ENCODE measurements around the gene ANKH. TPM values are rescaled to one million over a fixed set of nuclear protein-coding genes. Genes with fewer than 3 reads are reported as not detected.

Gene ANKH
- total RNA-seq, 1 donor from 2014 or later: 0.19 TPM

GRCh38 chr5:14794583-14795230 is 76.9 kb downstream of the ANKH start:
- H3K4me3 Mint-ChIP-seq: no peak overlapping the region
- DNase-seq (ENCODE audit: low spot score): no peak
- no peaks in the 10 kb centered on the region for H3F3A ChIP-seq (ENCODE audit: low read depth)
- no peak overlapping the region for H2AFZ ChIP-seq (replicated peaks)
- H3K36me3 Mint-ChIP-seq: no peaks in the 10 kb centered on the region
- H3K27me3 Mint-ChIP-seq (ENCODE audit: insufficient read depth, low read depth): no peaks in the 10 kb centered on the region
- H3K79me2 ChIP-seq (ENCODE audit: low read depth): no peaks in the 10 kb centered on the region
- H3K27ac Mint-ChIP-seq: no peak overlapping the region
- no peak overlapping the region for H3K4me2 ChIP-seq
- H3K27ac ChIP-seq: no peak overlapping the region
- H4K20me1 ChIP-seq (ENCODE audit: low read depth): no peaks in the 10 kb centered on the region
- H3K4me1 ChIP-seq: peaks cover 8% of the 10 kb centered on the region
- TF ChIP-seq EZH2phosphoT487 (IDR thresholded peaks at IDR 0.05): no peak
- H3K9ac ChIP-seq: no peak overlapping the region
- no peaks in the 10 kb centered on the region for H3K27me3 ChIP-seq
- H3K9me3 Mint-ChIP-seq: no peaks in the 10 kb centered on the region
- H3K9me3 ChIP-seq (ENCODE audit: low read depth): no peaks in the 10 kb centered on the region
- no peaks in the 10 kb centered on the region for H3K36me3 ChIP-seq
- peaks cover 5% of the 10 kb centered on the region for H3K4me1 Mint-ChIP-seq
- H3K4me3 ChIP-seq: no peak overlapping the region

GRCh38 chr5:14793851-14794250 is 77.7 kb downstream of the ANKH start:
- Histone ChIP-seq H3K27me3 (no peaks in the 10 kb centered on the region), H3F3A (ENCODE audit: low read depth) (no peaks in the 10 kb centered on the region), H3K4me3 (no peak overlapping the region), H3K79me2 (ENCODE audit: low read depth) (no peaks in the 10 kb centered on the region), H3K27ac (no peak overlapping the region), H3K4me2 (no peak overlapping the region), H4K20me1 (ENCODE audit: low read depth) (no peaks in the 10 kb centered on the region), H3K36me3 (no peaks in the 10 kb centered on the region), H2AFZ (replicated peaks) (peak overlapping the region; percentile 65), H3K9me3 (ENCODE audit: low read depth) (no peaks in the 10 kb centered on the region), H3K9ac (no peak overlapping the region), H3K4me1 (peaks cover 8% of the 10 kb centered on the region)
- no peaks in the 10 kb centered on the region for H3K36me3 Mint-ChIP-seq
- peak overlapping the region; percentile 21 for H3K27ac Mint-ChIP-seq
- no peaks in the 10 kb centered on the region for H3K9me3 Mint-ChIP-seq
- no peak for DNase-seq (ENCODE audit: low spot score)
- TF ChIP-seq CTCF (IDR thresholded peaks at IDR 0.05) (no peak), EZH2 (IDR thresholded peaks at IDR 0.05) (no peak), EZH2phosphoT487 (IDR thresholded peaks at IDR 0.05) (no peak)
- no peaks in the 10 kb centered on the region for H3K27me3 Mint-ChIP-seq (ENCODE audit: insufficient read depth, low read depth)
- peaks cover 5% of the 10 kb centered on the region for H3K4me1 Mint-ChIP-seq
- no peak overlapping the region for H3K4me3 Mint-ChIP-seq

- no peak for DNase-seq (ENCODE audit: low spot score)
- Histone ChIP-seq H3K9ac (no peak overlapping the region), H4K20me1 (ENCODE audit: low read depth) (no peaks in the 10 kb centered on the region), H2AFZ (replicated peaks) (no peak overlapping the region), H3K4me1 (peaks cover 8% of the 10 kb centered on the region), H3F3A (ENCODE audit: low read depth) (no peaks in the 10 kb centered on the region), H3K4me3 (no peak overlapping the region), H3K4me2 (no peak overlapping the region), H3K9me3 (ENCODE audit: low read depth) (no peaks in the 10 kb centered on the region), H3K27ac (no peak overlapping the region), H3K79me2 (ENCODE audit: low read depth) (no peaks in the 10 kb centered on the region), H3K36me3 (no peaks in the 10 kb centered on the region), H3K27me3 (no peaks in the 10 kb centered on the region)
- Mint-ChIP-seq H3K36me3 (no peaks in the 10 kb centered on the region), H3K9me3 (no peaks in the 10 kb centered on the region), H3K4me3 (no peak overlapping the region), H3K4me1 (peaks cover 5% of the 10 kb centered on the region), H3K27ac (no peak overlapping the region), H3K27me3 (ENCODE audit: insufficient read depth, low read depth) (no peaks in the 10 kb centered on the region)
- TF ChIP-seq CTCF (IDR thresholded peaks at IDR 0.05) (no peak), EZH2 (IDR thresholded peaks at IDR 0.05) (no peak), EZH2phosphoT487 (IDR thresholded peaks at IDR 0.05) (no peak)
Observed at GRCh38 chr5:14790911-14791310, 80.7 kb downstream of the ANKH start.

GRCh38 chr5:14790220-14790619 is 81.4 kb downstream of the ANKH start:
- Histone ChIP-seq H3K4me2 (no peak overlapping the region), H3K9ac (no peak overlapping the region), H4K20me1 (ENCODE audit: low read depth) (no peaks in the 10 kb centered on the region), H3K9me3 (ENCODE audit: low read depth) (no peaks in the 10 kb centered on the region), H3F3A (ENCODE audit: low read depth) (no peaks in the 10 kb centered on the region), H3K4me1 (peaks cover 8% of the 10 kb centered on the region), H3K27ac (no peak overlapping the region), H3K27me3 (no peaks in the 10 kb centered on the region), H3K4me3 (no peak overlapping the region), H3K79me2 (ENCODE audit: low read depth) (no peaks in the 10 kb centered on the region), H2AFZ (replicated peaks) (no peak overlapping the region), H3K36me3 (no peaks in the 10 kb centered on the region)
- TF ChIP-seq CTCF (IDR thresholded peaks at IDR 0.05): no peak
- Mint-ChIP-seq H3K27ac (no peak overlapping the region), H3K4me3 (no peak overlapping the region), H3K9me3 (peaks cover 2% of the 10 kb centered on the region), H3K36me3 (no peaks in the 10 kb centered on the region), H3K4me1 (peaks cover 5% of the 10 kb centered on the region), H3K27me3 (ENCODE audit: insufficient read depth, low read depth) (peaks cover 2% of the 10 kb centered on the region)
- no peak for DNase-seq (ENCODE audit: low spot score)

Measured in neural progenitor cell (in vitro differentiated cells).